GM18517 (cell line): ENCODE data around the gene MATCAP1.

Experiments used
- ATAC-seq: cut with Tn5 transposase; IDR thresholded peaks from one replicate; pipeline ENCODE4 v1.9.1; 2021; ENCODE audit warnings: mild to moderate bottlenecking, moderate library complexity; ENCODE audit not compliant: unreplicated experiment

The MATCAP1 gene

DNA sequence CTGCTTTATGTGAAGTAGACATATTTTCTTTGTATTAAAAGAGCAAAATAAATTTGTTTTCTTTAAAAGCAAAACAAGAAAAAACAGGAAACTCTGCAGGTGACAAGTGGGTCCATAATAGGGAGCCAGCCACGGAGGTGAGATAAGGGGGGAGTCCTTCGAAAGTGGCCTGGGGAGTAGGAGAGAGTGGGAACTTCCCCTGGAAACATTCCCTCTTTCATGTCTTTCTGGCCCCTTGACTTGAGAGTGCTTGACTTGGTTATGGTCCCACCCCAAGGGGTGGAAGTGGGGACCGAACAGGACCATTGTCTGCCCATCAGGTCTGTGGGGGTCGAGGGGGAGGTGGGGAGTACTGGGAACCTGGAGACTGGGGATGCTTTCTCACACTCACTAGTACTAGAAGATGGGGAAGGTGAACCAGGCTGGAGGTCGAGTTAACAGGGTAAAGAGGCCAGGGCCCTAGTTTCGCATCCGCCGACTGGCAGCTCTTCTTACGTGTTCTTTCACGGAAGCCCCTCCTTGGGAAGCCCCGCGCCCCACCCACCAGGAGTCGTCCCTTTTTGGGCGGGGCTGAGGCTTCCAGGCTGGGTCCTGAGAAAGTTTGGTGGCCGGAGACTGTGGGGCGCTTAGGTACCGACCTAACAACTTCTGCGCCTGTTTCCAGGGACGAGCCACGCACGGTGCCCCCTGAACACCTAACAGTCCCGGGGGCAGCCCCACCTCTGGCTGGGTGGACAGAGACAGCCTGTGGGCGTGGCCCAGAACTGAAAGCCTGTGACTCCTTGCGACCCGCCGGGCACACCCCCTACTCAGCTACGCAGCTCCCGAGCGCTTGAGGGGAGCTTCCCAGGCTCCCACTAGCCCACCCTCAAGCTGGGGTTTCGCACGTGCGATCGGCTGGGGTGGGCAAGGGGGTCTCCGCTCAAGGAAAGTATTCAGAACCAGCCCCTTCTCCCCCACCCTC is 24.8 kb downstream of the MATCAP1 start:
- peak; percentile 40 for ATAC-seq

GRCh38 chr16:67157892-67158635 is 25.7 kb downstream of the MATCAP1 start:
- ATAC-seq = no peak

GRCh38 chr16:67157106-67157748 is 26.5 kb downstream of the MATCAP1 start:
- ATAC-seq = no peak

DNA sequence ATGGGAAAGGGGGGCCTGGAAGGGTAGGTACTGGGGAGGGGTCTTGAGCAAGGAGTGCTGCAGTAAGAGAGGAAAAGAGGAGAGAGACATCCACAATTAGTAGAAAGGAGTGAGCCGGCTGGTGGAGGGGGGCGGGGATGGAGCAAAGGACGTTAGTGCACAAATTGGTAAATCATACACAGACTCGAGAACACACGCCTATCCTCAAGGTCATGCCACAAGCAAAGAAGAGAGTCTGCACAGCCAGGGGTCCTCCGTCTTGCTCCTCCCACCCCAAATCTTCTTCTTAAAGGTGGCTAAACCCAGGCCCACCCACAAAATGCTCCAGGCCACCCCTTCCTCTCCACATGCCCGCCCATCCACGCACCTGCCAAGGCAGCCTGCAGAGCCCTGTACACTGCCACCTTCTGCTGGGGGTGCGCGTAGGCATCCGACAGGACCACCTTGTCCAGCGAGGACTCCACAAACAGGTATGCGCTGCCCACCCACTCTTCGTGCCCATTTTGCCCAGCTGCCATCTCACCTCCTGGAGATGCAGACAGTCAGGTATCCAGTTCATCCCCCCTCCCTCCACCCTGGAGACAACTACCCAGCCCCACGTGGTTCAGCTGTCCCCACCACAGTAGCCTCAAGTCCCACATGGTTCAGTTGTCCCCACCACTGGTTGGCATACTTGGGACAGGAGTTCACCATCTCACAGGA is 27.5 kb downstream of the MATCAP1 start:
- no peak for ATAC-seq

- ATAC-seq = no peak
These were observed 28.2 kb downstream of the MATCAP1 start for GRCh38 chr16:67155295-67156142.

- ATAC-seq = no peak
These were observed 29.0 kb downstream of the MATCAP1 start for GRCh38 chr16:67154578-67155294.

DNA sequence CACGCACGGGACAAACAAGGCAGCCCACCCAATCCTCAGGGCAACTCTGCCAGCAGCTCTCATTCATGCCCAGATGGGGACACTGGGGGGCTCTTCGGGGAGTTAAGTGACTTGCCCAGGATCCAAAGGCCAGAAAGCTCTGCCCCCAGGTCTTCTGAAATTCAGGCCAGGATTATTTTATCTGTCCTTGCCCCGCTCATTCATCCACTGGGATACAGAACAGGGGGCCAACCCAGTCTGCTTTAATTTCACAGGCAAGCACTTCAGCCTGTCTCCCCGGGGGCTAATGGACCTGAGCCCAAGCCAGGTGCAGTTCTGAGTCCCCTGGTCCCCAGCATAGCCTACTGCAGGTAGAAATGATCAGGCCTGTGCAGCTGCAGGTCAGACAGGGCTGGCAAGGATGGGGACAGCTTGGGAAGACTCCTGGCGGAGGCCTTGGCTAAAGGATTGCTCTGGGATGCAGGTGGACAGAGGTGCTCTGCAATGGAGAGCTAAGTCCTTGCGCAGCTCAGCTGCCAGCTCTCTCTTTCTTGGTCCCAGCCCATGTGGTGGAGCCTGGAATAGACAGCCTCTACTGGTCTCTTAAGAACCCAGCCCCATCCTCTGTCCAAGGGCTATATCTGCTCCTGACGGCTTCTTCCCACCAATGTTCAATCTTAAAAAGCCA is 32.2 kb downstream of the MATCAP1 start:
- ATAC-seq = no peak

GRCh38 chr16:67150833-67151396 is 32.8 kb downstream of the MATCAP1 start, which contains the start of gene B3GNT9:
B3GNT9 (minus strand) TSS chr16:67150998; CDS start chr16:67150485, 513 bp downstream.
- peak; percentile 44 for ATAC-seq

- peak; percentile 28 for ATAC-seq
These were observed 33.5 kb downstream of the MATCAP1 start for GRCh38 chr16:67150047-67150832.

GRCh38 chr16:67149276-67150046 is 34.3 kb downstream of the MATCAP1 start:
- no peak for ATAC-seq

- ATAC-seq = no peak
These were observed 35.0 kb downstream of the MATCAP1 start for GRCh38 chr16:67148656-67149275.

DNA sequence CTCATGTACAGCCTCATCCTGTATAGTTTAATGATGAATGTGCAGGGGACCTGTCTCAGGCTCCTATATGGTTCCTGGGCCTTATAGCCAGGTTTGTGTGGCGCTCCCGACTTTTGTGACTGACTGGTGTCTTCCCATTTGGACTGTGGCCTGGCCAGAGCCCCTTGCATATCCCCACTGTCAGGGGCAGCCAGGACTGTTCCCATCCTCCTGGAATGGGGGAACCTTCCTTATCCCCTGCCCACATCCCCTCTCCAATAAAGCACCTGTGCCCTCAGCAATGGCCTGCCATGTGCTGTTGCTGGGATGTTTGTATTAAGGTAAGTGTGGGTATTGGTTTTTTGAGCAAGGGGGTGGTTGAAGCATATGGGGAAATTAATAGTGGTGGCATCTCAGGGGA is 35.5 kb downstream of the MATCAP1 start:
- ATAC-seq = no peak

- no peak for ATAC-seq
These were observed 36.2 kb downstream of the MATCAP1 start for GRCh38 chr16:67147437-67148140.

GRCh38 chr16:67146523-67147357 is 37.0 kb downstream of the MATCAP1 start:
- no peak for ATAC-seq

DNA sequence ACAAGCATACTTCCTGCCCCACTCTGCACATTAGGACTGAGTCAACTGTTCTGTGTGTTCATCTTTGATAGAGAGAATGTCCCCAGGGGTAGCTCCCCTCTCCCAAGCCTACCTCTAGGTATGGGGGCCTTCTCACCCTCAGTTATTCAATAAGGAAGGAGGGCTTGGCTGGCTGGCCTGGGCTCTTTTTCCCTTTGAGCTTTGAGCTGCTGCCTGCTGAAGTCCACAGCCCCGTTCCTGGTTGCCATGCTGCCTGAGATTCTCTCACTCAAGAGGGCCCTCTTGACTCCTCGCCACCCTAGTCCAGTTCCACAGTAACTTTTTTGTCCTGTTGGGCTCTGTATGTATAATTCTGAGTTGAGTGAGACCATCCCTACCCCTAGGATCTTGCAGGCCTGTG is 38.0 kb downstream of the MATCAP1 start:
- ATAC-seq = no peak
